Measurements from ENCODE around the gene IGF1R. TPM values are rescaled to one million over a fixed set of nuclear protein-coding genes. Genes with fewer than 3 reads are reported as not detected.

The IGF1R gene
- total RNA-seq, 2 donors from 2014 or later: 27.3 to 56.2 TPM

DNA sequence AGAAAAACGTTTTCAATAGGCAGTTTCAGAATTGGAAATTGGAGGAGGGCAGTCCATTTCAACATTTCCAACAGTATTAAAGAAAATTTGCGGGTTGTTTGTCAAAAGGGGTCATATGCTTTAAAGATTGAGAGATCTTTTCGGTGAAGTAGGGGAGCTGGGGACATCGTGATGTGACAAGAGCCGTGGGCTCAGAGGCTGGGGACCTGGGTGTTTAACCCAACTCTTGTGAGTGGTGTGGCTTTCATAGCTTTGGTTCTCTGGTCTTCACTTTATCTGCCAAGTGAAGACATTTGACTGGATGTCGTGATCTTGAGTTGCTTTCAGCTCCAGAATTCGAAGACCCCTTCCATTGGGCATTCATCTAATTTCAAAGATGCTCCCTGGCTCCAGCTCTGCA lies 226.0 kb downstream of the IGF1R start:
- no peak for ATAC-seq
- no peak for DNase-seq
- intact Hi-C loops (cut with DNase I): loop anchor here in 1 of 2 donors (10.0 kb wide), 1 partner anchor 190 kb away; no protein-coding TSS in a partner anchor

DNA sequence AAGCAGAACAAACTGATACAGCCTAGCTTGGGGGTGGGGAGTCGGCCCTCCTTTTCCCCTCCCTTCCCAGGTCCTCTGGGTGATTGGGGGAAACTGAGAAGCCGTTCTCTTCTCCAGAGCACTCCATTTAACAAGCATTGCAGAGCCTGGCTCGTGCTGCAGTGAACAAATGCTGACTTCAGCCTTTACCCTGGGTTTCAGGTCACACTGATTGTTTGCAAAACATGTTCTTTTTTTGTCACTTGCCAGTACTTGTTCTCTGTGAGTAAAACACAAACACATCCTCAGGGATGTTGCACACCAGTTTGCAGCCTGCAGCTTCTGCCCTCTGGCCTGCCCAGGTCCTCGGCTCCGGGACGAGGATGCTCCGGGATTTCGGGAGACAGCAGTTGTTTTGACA lies 226.4 kb downstream of the IGF1R start:
- DNase-seq: no peak
- ATAC-seq: no peak
- intact Hi-C loops (cut with DNase I): loop anchor here in 1 of 2 donors (10.0 kb wide), 1 partner anchor 190 kb away; no protein-coding TSS in a partner anchor

DNA sequence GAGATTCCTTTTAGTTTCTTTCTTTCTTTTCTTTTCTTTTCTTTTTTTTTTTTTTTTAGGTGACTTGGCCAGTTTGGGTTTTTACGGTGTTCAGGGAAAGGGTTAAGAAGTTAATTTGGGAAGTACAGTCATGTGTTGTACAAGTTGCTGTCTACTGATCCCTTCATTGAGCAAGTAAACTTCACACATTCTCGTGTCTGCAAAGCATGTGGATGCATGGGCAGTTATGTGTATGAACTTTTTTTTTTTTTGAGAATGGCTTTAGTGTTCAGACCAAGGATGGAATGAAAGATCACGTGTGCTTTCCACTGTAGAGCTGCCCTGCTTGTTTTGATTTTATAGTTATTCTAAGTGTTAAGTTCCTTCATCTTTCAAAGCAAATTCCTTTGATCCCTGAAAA lies 227.0 kb downstream of the IGF1R start:
- intact Hi-C loops (cut with DNase I): loop anchor here in 1 of 2 donors (10.0 kb wide), 1 partner anchor 189 kb away; no protein-coding TSS in a partner anchor
- DNase-seq (no peak), ATAC-seq (no peak)

DNA sequence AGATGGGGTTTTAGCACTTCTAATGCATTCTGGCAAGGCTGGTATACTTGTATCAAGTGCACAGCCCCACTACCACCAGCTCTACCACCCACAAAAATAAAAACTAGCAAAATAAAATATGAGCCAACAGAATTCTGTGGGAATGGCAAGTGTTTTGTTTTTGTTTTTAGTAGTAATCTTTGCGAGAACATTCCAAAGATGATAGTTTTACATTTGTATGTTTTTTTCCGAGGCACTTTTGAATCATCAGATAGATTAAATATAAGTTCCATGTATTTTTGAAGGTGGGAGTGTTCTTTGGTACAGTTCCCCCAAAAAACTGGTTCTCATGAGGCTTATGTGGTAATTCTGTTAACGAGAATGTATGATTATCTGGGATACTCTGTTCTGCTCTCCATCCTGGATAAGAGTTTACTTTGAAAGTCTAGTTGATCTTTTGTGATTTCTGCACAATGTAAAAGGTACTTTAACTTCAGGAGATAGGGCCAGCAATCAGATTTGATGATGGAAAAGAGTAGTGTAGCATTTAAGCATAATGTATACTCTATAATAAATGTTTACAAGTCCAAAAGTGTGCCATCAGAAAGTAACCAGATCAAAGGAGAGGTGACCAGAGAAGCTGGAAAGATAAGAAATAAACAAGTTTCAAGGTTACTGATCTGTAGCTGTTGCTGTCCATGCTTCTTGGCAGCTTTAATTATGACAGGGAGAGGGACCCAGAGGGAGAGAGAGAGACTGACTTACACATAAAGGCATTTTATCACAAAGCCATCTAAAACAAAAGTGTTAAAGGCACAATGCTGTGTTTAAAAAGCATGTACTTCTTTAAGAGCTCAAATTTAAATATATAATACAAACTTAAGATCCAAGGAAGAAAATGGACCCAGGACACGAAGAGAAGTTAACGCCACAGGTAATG lies 228.4 kb downstream of the IGF1R start:
- intact Hi-C loops (cut with DNase I): loop anchor here in 1 of 2 donors (10.0 kb wide), 1 partner anchor 188 kb away; no protein-coding TSS in a partner anchor
- peak in 1 of 2 donors; percentile 17 for ATAC-seq

DNA sequence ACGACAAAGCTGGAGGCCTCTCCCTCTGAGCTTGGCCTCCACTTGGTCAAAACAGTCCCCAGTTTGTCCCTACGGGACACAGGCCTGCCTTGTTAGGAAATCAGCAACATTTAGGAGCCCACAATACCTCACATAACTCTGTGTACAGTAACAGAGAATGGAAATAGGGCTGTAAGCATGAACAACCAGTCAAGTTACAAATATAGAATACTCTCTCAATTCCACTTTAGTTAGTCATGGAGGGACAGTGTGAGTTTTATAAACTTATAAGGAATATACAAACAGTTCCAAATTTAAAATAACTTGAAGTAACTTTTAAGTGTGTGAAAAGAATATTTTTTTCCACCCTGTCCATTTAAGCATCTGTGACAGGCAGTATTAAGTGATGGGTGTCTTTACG lies 229.8 kb downstream of the IGF1R start:
- intact Hi-C loops (cut with DNase I): loop anchor here in 1 of 2 donors (10.0 kb wide), 1 partner anchor 187 kb away; no protein-coding TSS in a partner anchor
- no peak for DNase-seq
- peak; percentile 41 to 45 for ATAC-seq

More for the DNA sequence above, 228.4 kb downstream of the IGF1R start:
- DNase-seq: no peak

DNA sequence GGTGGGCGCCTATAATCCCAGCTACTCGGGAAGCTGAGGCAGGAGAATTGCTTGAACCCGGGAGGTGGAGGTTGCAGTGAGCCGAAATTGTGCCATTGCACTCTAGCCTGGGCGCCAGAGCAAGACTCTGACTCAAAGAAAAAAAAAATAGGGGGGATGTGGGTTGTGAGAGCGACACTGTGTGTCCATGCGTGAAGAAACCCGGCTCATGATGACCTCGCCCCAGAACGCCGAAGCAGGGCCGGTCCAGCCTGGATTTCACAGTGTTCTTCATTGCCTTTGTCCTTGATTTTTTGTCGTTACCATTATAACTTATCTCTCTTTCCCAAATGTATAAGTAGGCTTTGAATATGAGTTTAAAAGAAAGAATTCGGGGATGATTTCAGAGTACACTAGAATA lies 230.5 kb downstream of the IGF1R start:
- DNase-seq (no peak), ATAC-seq (no peak)
- intact Hi-C loops (cut with DNase I): loop anchor here in 1 of 2 donors (10.0 kb wide), 1 partner anchor 186 kb away; no protein-coding TSS in a partner anchor

DNA sequence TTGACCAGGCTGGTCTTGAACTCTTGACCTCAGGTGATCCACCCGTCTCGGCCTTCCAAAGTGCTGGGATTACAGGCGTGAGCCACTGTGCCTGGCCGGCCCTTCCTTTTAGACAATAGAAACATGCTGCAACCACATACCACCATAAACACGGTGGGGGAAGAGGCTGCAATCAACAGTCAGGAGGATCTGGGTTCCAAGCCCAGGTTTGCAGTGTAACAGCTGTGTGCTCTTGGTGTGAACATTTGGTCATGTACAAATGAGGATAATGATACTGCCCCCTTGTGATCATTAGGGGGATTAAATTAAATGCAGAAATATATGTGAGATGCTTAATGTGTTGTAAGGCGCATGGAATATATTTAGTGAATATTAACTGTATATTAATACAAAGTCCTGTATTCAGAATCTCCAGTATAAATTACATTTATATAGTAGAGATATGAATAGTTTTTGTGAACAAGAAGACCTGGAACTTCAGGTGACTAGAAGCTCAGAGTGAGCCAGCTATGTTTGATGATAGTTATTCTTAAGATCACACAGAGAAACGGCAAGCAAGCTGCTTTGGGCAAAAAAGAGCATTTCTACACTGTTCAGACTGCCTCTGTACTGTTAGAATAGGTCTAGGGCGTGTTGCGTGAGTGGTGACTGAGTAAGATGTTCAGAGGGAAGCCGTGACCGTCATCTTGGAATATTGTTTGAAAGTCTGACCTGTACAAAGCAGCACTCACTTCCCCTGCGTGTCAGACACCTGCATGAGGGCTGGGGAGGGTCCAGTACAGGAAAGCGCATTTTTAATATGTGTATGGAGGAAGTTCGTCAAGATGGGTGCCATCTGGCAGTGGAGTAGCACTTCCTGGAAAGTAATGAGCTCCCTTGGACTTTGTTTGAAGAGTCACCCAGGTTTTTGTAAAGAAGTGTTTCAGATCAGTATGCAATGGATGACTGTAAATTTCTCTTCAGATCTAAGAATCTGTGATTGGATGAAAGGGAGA lies 233.5 kb downstream of the IGF1R start:
- intact Hi-C loops (cut with DNase I): no loop called here
- ATAC-seq (peak in 1 of 2 donors; percentile 27), DNase-seq (no peak)

DNA sequence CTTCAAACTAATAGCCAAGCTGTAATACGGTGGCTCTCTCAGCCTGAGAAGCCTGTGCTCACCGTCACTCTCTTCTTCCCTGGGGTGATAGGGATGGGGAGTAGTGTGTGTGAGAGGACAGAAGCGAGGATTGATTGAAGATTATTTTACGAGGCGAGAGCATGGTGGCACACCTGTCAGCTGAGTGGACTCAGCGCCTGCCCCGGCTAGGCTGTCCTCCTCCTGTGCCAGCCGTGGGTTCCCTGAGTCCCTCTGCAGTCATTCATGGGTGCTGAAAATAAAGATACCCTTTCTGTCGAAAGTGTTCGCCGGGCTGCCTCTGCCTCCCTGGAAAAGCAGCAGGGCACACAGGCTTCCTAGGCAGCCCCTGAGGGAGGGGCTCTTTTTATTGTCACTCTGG lies 235.1 kb downstream of the IGF1R start:
- ATAC-seq (peak; percentile 18 to 37), DNase-seq (no peak)
- intact Hi-C loops (cut with DNase I): no loop called here

DNA sequence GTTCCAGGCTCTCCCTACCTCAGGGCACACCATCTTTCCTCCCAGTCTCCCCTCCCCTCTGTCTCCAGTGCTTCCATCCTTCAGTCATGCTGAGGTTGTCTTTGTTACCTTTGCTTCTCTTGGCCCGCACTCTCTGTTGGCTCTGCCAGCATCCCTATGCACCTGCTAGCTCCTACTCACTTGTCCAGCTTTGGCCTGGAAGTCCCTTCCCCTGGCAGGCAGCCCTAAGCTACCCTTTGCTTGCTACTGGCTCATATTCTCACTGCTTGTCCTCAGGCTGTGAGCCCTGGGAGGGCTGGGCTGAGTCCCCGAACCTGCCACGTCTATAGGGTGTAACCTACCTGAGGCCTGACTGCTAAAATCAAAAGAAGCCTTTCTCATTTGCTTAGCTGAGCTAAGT lies 236.6 kb downstream of the IGF1R start:
- no peak for DNase-seq
- peak in 1 of 2 donors; percentile 13 for ATAC-seq
- intact Hi-C loops (cut with DNase I): no loop called here

DNA sequence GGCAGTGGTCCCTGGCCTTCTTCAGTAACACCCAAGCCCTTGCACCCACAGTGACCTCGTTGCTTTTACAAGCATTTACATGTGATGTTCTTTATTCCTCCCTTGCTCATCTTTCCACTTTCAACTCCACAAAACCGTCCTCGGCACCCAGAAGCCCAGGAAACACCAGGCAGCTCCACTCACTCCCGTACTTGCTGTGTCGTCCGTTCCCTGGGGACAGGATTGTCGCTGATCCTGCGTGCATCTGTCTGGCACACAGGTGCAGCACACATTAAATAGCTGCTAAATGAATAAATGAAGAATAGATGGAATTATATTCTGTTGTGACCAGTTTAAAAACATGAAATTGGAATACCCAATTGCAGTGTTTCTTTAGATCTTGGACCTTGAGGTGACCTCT lies 239.6 kb downstream of the IGF1R start:
- ATAC-seq (no peak), DNase-seq (no peak)
- intact Hi-C loops (cut with DNase I): no loop called here

DNA sequence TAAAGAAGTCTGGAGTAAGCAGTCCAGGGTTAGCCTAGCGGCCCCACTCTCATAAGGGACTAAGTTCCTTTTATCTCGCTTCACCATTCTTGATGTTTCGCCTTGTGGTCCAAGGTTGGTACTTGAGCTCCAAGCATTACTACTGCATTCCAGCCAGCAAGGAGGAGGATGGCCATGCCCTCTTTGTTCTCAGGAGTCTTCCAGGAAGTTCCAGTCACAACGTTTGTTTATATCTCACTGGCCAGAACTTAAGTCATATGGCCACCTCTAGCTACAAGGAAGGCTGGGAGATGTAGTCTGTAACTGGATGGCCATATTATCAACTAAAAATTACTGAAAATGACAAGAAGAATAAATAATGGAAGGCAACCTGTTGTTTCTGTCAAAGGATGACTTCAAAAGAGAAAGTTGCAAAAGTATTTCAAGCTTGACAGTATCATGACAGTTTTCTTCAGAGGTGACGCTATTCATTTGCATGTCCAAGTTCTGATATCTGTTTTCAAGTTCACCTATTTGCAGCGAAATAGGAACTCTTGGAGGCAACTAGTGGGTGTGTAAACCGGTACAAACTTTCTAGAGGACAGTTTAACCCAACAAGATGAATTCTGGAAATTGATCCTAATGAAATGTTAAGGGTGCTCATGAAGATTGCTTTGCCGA lies 240.6 kb downstream of the IGF1R start:
- no peak for DNase-seq
- no peak for ATAC-seq
- intact Hi-C loops (cut with DNase I): no loop called here

DNA sequence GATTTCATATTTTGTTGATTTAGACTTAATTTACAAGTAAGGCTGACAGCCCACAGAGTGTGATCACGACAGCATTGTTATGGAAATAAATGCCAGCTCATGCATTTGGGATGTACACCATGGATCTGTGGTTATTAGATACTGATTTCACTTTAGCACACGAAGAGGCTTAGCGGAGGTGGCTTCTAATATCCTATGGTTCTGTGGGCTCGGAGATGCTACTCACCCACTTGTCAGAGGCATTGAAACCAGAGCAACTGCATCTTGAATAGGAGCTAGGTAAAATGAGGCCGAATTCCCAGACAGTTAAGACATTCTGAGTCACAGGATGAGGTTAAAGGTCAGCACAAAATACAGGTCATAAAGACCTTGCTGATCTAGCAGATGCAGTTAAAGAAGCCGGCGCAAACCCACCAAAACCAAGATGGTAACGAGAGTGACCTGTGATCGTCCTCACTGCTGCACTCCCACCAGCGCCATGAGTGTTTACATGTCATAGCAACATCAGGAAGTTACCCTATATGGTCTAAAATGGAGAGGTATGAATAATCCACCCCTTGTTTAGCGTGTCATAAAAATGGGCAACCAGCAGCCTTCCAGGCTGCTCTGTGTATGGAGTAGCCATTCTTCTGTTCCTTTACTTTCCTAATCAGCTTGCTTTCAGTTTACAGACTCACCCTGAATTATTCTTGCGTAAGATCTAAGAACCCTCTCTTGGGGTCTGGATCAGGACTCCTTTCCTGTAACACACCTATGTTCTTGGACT lies 241.8 kb downstream of the IGF1R start:
- ATAC-seq: no peak
- intact Hi-C loops (cut with DNase I): no loop called here

DNA sequence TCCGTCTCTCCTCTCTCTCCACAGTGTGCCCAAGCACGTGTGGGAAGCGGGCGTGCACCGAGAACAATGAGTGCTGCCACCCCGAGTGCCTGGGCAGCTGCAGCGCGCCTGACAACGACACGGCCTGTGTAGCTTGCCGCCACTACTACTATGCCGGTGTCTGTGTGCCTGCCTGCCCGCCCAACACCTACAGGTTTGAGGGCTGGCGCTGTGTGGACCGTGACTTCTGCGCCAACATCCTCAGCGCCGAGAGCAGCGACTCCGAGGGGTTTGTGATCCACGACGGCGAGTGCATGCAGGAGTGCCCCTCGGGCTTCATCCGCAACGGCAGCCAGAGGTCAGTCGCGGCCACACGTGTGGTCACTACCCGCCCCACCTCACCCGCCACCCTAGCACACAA lies 243.0 kb downstream of the IGF1R start:
- DNase-seq (no peak), ATAC-seq (no peak)
- intact Hi-C loops (cut with DNase I): no loop called here

More for the DNA sequence above, 241.8 kb downstream of the IGF1R start:
- no peak for DNase-seq

DNA sequence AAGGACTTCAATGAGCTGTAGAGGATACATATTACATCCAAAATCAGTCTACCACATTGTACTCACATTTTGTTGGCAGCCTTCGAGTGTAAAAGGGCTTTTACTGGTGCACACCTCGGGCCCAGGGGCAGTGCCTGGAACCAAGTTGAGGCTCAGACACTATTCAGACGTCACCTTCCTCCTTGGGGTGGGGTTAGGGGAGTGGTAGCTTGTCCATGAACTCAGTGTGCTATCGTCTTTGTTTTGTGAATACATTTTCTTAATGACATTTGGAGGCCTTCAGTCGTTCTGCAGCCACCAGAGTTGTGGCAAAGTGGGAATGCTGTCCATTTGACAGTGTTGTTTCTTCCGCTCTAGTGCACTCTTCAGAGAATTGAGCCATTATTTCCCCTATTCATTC lies 245.1 kb downstream of the IGF1R start:
- intact Hi-C loops (cut with DNase I): no loop called here
- no peak for DNase-seq

DNA sequence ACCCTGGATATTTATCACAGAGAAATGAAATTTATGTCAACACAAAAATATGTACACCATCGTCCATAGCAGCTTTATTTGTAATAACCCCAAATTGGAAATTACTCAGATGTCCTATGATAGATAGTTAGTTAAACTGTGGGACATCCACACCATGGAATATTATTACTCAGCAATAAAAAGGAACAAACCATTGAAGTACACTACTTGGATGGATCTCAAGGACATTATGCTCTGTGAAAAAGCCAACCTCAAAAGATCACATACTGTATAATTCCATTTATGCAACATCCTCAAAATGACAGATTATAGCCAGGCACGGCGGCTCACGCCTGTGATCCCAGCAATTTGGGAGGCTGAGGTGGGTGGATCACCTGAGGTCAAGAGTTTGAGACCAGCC lies 246.0 kb downstream of the IGF1R start:
- ATAC-seq (no peak), DNase-seq (no peak)
- intact Hi-C loops (cut with DNase I): no loop called here

More for the DNA sequence above, 245.1 kb downstream of the IGF1R start:
- ATAC-seq: no peak

DNA sequence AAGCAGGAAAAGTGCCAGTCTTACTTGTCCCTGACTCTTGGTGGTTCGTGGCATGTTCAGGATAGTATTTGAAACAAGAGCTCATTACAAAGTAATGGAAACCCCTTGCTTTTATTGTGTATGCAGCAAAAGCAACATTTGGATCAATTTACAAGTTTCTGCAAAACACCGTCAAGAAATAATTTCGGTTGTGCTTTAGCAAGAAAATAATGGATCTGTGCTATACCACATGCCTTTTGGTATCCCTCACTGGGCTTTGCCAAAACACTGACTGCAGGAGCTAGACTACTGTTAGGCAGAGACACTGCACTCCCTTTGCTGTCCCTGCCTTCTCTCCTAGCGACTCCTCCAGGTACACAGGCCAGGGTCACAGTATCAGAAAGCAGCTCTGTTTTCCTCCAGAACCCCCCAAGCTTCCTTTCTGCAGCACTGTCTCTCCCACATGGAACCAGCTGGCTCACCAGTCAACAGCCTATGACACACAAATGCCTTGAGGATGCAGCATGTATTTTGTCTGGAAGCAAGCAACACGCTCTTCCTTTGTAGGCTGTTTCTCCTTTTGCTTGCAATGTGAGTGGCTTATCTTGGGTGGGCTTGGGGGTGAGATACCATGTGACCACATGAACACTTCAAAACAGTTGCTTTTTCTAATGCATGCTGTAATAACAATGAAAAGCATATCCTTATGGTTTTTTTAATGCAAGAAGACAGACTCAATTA lies 247.8 kb downstream of the IGF1R start:
- intact Hi-C loops (cut with DNase I): no loop called here
- ATAC-seq (peak in 1 of 2 donors; percentile 50), DNase-seq (no peak)
